Left ventricle myocardium superior (tissue), 1 donor: Measurements from ENCODE around the gene CD248. TPM values are rescaled to one million over a fixed set of nuclear protein-coding genes. Genes with fewer than 3 reads are reported as not detected.
"Not testable (repeated sequence)": the region's sequence is repeated elsewhere in the genome, so short reads cannot be mapped to it uniquely, and the experiment has no call there.

Experiments
- ATAC-seq: fragments of 200-7000 bp; cut with Tn5 transposase; one replicate; pipeline ENCODE4 v1.9.1; 2020; ENCODE audit warnings: mild to moderate bottlenecking, moderate library complexity
- DNase-seq: peaks from one replicate; pipeline ENCODE4 v3.0.0-alpha.2; 2020
- intact Hi-C: fragments of 100-400 bp; cut with micrococcal nuclease; formaldehyde crosslinking; loops from one replicate; pipeline ENCODE4 v1.11.0; 2022
- long read RNA-seq: library from polyadenylated mRNA; unstranded; transcript quantifications from one replicate; pipeline ENCODE4 v2.0.0, GENCODE V29; 2021
- total RNA-seq: library from RNA; stranded (reverse); fragmentation: NEBNext Ultra II Directional; extraction: Animal tissue kit (Norgen Biotek cat#: 25700); gene quantifications from one replicate; pipeline ENCODE4 v1.2.1, GENCODE V29; 2021
- donor health status: DM: no; HTN: yes; CAD: no; lungs with severe emphysema.

The CD248 gene
- total RNA-seq: 11.1 TPM
- long read RNA-seq, transcript CD248-201 (1 exons, 2,558 nt): major isoform, 7 of 7 reads
- long read RNA-seq, partial matches to known transcripts: 0 of 7 reads
- long read RNA-seq, other reads (novel, unspliced or antisense): 0 of 7 reads

DNA sequence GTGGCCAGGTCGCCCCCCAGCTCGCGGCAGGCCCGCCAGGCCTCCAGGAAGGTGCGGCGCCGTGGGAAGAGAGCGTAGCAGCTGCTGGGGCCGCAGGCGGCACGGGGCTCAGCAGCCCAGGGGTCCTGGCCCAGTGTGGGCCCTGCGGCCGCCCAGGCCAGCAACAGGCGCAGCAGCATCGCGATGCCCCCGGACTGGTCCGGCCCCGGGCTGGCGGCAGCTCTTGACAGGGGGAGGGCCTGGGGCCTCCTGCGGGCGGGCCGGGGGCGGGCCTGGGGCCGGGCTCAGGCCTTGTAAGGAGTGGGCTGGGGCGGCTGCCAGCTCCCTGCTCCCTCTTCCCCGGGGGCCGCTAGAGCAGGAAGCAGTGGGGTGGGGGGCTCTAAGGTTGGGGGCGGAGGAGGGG, at the start of gene CD248:
Gene CD248, minus strand, starts transcription at position 196 of the 403 bp plus-strand sequence. Its CDS starts 17 bp downstream, at position 179.
- peak; percentile 92 for DNase-seq
- peak; percentile 58 for ATAC-seq
- intact Hi-C loops: no loop called here

GRCh38 chr11:66365711-66366619, 49.1 kb upstream of the CD248 start:
- ATAC-seq (no peak), DNase-seq (no peak)
- intact Hi-C loops: no loop called here

DNA sequence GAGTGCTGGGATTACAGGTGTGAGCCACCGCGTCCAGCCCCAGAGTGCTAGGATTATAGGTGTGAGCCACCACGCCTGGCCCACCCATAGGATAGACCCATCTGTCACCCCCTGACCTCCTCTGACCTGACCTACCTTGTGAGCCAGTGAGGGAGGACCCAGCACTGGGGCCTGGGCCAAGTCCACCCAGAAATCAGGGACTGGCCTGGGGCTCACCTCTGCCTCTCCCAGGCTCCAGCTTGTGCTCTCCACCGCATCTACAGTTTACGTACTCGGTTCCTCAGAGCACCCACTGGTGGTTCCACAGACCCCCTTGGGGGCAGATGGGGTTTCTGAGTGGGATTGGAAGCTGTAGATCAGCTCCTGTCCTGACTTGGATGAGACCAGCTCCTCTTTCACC, 48.3 kb upstream of the CD248 start:
- no peak for ATAC-seq
- no peak for DNase-seq
- intact Hi-C loops: no loop called here

- ATAC-seq: peak; percentile 22
- peak; percentile 63 for DNase-seq
- intact Hi-C loops: no loop called here
Measured at GRCh38 chr11:66363805-66364535, 47.1 kb upstream of the CD248 start.

DNA sequence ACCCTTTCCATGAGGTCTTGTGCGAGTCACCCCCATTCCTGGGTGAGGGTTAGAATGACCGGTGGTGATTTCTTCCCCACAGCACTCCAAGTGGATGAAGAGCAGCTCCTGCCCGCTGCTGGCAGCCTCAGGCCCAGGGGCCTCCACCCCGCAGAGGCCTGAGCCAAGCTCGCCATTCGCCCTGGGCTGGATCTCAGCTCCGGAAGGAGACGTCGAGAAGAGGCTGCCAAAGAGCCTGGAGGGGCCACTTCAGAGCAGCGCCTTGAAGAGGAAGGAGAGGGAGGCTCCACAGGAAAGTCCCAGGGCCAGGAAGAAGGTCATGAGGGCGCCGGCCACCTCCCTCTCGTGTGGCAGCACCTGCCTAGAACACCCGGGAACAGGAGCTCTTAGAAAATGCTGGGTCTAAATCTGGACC, 46.4 kb upstream of the CD248 start:
- DNase-seq (no peak), ATAC-seq (peak; percentile 25)
- intact Hi-C loops: no loop called here

DNA sequence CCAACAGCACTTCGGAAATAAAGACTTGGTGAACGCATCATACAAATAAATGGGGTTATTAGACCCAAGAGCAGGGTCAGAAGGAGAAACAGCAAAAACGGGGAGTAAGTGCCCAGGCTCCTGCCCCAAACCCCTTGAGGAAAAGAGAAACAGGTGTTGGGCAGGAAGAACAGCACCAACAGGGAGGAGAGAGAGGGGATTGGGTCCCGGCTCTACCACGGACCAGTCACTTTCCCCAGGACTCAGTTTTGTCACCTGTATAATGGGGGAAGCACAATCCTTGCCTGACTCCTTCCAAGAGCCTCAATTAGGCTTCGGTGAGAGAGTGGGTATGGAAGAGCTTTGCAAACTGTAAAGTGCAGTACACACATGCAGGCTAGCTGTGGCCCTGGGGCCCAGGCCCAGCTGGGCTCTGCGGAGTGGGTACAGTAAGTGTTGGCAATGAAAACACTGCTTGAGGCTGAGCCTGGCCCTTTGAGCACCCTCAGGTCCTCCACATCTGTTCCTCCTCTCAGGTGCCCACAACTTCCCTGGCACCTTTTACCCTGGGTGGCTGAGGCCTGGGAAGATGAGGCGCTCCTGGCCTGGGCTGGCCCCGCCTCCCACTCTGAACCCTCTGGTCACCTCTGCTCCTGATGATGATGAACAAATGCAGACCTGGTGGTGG, 45.8 kb upstream of the CD248 start:
- intact Hi-C loops: no loop called here
- ATAC-seq: no peak
- no peak for DNase-seq

- no peak for DNase-seq
- intact Hi-C loops: no loop called here
- ATAC-seq: no peak
Measured at GRCh38 chr11:66361502-66361941, 44.7 kb upstream of the CD248 start.

DNA sequence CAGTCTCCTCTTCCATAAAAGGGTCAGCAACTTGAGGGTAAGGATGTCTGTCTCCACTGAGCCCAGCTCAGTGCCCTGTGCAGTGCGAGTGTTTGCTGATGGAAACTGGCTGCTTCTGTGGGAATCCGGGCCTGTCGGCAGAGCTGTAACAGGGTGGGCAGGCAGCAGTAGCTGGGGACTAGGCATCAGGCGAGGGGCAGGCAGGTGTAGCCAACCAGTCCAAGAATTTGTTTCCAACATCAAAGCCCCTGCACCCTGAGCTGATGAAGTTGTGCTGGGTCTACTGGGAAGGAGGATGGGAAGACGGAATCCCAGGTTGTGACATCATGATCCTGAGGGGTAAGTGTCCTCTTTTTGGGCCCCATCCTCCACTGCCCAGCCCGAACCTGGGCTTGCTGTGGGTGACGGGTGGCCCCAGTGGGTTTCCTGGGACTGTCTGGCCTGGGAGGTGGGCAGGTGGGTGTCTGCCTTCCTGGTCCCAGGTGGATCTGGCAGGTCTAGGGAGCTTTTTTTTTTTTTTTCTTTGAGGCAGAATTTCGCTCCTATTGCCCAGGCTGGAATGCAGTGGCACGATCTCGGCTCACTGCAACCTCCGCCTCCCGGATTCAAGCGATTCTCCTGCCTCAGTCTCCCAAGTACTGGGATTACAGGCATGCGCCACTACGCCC, 43.7 kb upstream of the CD248 start:
- ATAC-seq (no peak), DNase-seq (no peak)
- intact Hi-C loops: no loop called here

DNA sequence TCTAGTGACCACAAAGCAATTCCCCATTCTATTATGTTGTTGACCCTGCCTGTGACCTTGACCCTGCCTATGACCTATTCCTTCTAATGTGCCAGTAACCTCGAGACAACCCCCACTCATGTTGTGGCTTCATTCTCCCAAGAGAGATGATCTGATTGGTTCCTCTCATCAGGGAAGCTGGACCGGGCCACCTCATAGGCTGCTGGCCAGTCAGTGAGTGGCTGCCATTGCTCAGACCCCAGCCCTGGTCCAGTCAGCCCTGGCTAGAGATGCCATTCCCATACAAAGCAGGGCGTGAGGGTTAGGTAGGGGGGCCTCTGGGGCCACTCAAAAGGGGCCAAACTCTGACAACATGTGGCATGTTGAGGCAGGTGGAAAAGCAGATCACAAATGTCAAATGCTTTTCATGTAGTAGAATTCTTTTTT, 42.8 kb upstream of the CD248 start:
- DNase-seq (no peak), ATAC-seq (no peak)
- intact Hi-C loops: no loop called here

DNA sequence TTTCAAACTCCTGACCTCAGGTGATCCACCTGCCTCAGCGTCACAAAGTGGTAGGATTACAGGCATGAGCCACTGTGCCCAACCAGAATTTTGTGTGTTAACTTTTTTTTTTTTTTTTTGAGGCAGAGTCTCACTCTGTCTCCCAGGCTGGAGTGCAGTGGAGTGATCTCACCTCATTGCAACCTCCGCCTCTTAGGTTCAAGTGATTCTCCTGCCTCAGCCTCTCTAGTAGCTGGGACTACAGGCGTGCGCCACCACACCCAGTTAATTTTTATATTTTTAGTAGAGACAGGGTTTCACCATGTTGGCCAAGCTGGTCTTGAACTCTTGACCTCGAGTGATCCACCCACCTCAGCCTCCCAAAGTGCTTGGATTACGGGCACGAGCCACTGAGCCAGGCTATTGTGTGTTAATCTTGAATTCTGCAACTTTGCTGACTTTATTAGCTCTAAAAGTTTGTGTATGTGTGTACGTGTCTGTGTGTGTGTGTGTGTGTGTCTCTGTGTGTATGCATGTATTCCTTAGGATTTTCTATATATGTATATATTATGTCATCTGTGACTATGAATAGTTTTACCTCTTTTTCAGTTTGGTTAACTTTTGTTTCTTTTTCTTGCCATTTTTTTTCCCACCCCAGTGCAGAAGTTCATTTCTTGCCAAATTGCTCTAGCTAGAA, 33.9 kb upstream of the CD248 start:
- ATAC-seq, DNase-seq, intact Hi-C loops: not testable (repeated sequence)

DNA sequence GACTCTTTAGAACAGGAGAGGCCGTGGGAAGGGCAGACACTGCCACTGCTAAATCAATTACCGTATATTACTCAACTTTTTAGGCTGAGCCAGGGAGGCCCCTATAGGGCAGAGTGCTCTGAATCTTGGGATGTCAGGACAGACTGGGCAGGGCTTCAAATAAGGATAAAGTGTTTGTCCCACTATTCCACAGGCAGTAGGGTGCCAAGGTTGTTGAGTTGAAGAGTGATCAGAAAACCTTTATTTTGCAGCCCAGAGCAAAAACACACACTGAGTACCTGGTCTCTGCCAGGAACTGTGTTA, 32.2 kb upstream of the CD248 start:
- ATAC-seq (no peak), DNase-seq (no peak)
- intact Hi-C loops: no loop called here

DNA sequence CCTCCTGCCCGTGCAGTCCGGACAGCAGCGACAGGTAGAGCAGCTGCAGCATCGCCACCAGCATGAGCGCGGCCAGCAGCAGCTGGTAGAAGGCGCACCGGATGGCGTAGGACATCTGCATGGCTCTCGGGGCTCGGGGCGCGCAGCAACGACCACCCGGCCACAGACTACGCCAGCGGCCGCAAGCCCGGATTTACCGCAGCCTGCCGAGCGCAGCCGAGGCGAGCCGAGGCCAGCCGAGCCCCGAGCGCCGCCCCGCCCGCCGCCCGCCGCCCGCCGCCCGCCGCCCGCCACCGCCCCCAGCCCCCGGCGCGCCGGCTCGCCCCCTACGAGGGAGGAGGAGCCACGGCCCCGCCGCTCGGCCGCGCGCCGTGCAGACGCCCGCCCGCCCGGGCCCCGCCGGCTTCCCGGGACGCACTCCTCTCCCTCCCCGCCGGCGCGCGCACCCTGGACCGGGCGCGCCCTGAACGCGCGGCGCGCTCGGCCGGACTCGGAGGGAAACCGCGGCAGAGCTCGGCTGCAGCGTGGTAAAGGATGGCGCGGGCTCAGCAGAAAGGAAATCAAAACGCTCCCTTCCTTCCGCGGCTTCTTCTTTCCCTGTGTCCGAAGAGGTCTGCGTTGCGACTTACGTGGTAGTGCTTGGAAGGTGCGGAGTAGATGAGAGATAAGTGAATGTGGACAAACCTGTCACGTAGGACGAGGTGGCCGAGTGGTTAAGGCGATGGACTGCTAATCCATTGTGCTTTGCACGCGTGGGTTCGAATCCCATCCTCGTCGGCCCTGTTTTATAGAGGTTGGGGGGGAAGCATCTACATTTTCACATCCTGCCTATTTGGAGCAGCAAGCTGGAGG, 30.8 kb upstream of the CD248 start, which contains the start of gene B4GAT1:
Gene B4GAT1, minus strand, starts transcription at position 205 of the 852 bp plus-strand sequence. Its CDS starts 84 bp downstream, at position 121.
- peak; percentile 85 for DNase-seq
- intact Hi-C loops: no loop called here

GRCh38 chr11:66346476-66347424, 29.9 kb upstream of the CD248 start:
- ATAC-seq: peak; percentile 13
- DNase-seq: peak; percentile 45
- intact Hi-C loops: no loop called here

More for the DNA sequence above, 30.8 kb upstream of the CD248 start, which contains the start of gene B4GAT1:
- ATAC-seq: peak; percentile 80

GRCh38 chr11:66345316-66345649, 28.4 kb upstream of the CD248 start:
- intact Hi-C loops: no loop called here
- ATAC-seq: no peak
- DNase-seq: no peak

DNA sequence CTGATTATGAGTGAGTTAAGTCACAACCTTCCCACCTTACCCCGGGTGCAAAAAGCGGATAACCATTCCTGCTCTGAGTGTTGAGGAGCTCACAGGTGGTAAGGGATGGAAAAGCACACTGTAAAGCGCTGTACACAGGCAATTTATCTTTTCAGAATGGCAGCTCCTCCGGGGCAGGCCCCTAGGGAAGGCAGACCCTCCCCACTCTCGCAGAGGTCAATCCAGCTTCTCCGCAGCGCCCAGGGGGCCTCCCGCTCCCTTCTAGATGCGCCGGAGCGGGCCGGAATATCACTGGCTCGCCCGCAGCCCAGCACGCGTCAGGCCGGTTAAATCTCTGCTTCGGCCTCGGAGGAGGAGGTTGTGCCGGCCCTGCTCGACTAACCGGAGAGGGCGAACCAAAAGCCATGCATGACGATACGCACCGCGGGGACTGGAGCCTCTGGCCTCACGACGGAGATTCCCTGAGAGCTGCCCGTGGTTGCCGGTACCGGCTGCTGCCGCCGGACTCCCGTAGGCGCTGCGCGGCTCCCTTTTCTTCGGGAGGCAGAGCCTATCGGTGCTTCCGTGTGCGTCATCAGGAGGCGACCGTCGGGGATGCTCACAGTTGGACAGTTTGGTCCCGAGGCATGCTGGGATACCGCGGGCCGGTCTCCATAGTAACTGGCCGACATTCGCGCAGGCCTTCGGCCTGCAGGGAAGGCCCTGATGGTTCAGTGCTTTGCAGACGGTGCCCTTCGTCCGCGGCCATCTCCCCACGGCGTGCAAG, 27.9 kb upstream of the CD248 start, which contains the start of gene BRMS1:
Gene BRMS1, minus strand, starts transcription at position 555 of the 766 bp plus-strand sequence. CDS start 2,870 bp downstream, outside the sequence.
- DNase-seq (peak; percentile 99), ATAC-seq (peak; percentile 86)
- intact Hi-C loops: no loop called here

GRCh38 chr11:66343176-66343575, 26.3 kb upstream of the CD248 start:
- ATAC-seq (no peak), DNase-seq (peak; percentile 6)
- intact Hi-C loops: no loop called here
